HCT116 (cell line): ENCODE data around the gene PCK2. TPM values are rescaled to one million over a fixed set of nuclear protein-coding genes. Genes with fewer than 3 reads are reported as not detected.

ENCODE experiments used
- ATAC-seq: fragments of 200-7000 bp; cut with Tn5 transposase; 2 replicates; pipeline ENCODE4 v1.9.1; 2020; ENCODE audit warnings: mild to moderate bottlenecking, moderate library complexity
- BruUV-seq: library from RNA; stranded (reverse); fragments of 400-500 nt; replicated peaks from 2 replicates; lab custom pipeline; 2021; lab: Mats Ljungman, UMichigan
- CTCF ChIA-PET: fragments of 300-600 bp; sonication (Branson Sonifier 250); formaldehyde crosslinking; loops from one replicate; lab custom pipeline; 2021; ENCODE audit warnings: antibody characterized with exemption; lab: Charles Lee
- POLR2A ChIA-PET: fragments of 300-600, 350-600 bp; sonication (Branson Sonifier 250); formaldehyde crosslinking; loops from one replicate; lab custom pipeline; 2021; ENCODE audit warnings: antibody characterized with exemption; lab: Charles Lee
- RAD21 ChIA-PET, 2 experiments: fragments of 300-600 bp; sonication (Branson Sonifier 250); formaldehyde crosslinking; loops; one replicate each; lab custom pipeline; 2023; ENCODE audit warnings: low total read pairs in 2 of 2; ENCODE audit not compliant: uncharacterized antibody in 2 of 2, unreplicated experiment in 2 of 2, low non-redundant PET in 1 of 2; lab: Charles Lee
- DNase-seq: peaks from one replicate; pipeline ENCODE4 v3.0.0-alpha.2; 2010; ENCODE audit warnings: low read depth, low spot score
- H2AFZ ChIP-seq: fragments of 200-600 bp; shearing (Covaris generic), sonication (generic); 2 replicates; pipeline ENCODE4 v1.6.1; 2017; ENCODE audit warnings: low read depth, mixed run types, mixed read lengths, antibody characterized with exemption, low read length; ENCODE audit not compliant: poor library complexity, severe bottlenecking
- H3K27ac ChIP-seq: 2 replicates; pipeline ENCODE4 v1.5.1; 2012; ENCODE audit warnings: low read depth, low read length
- H3K27me3 ChIP-seq: fragments of 200-600 bp; sonication (generic); 2 replicates; pipeline ENCODE4 v1.6.1; 2016; ENCODE audit warnings: mixed run types, low read length, mixed read lengths; ENCODE audit not compliant: insufficient read depth
- H3K36me3 ChIP-seq, 2 experiments: fragments of 200-500 bp in 1 of 2; fragments of 200-600 bp in 1 of 2; sonication (Bioruptor generic) in 1 of 2; sonication (generic) in 1 of 2; 2 replicates each; pipeline versions ENCODE4 v1.5.1 to v1.6.1; 2014 to 2016; ENCODE audit warnings: low read length in 2 of 2, inconsistent platforms in 1 of 2, mixed read lengths in 1 of 2, mixed run types in 1 of 2; ENCODE audit not compliant: insufficient read depth in 2 of 2, control insufficient read depth in 1 of 2
- H3K4me1 ChIP-seq, 2 experiments: fragments of 200-600 bp in 1 of 2; sonication (generic) in 1 of 2; 2 replicates each; pipeline versions ENCODE4 v1.5.1 to v1.6.1; 2012 to 2017; ENCODE audit warnings: low read length in 2 of 2, inconsistent platforms in 1 of 2, mild to moderate bottlenecking in 1 of 2, mixed read lengths in 1 of 2, mixed run types in 1 of 2, moderate library complexity in 1 of 2; ENCODE audit not compliant: insufficient read depth in 2 of 2, control insufficient read depth in 1 of 2
- H3K4me2 ChIP-seq: fragments of 200-600 bp; sonication (generic); 2 replicates; pipeline ENCODE4 v1.6.1; 2017; ENCODE audit warnings: mixed run types, low read length, mixed read lengths
- H3K4me3 ChIP-seq, 2 experiments: fragments of 200-600 bp in 1 of 2; sonication (generic) in 1 of 2; replicated peaks in 1 of 2; 2 replicates each; pipeline ENCODE4 v1.5.1; 2011 to 2016; ENCODE audit warnings: low read length in 2 of 2, control low read depth in 1 of 2, low read depth in 1 of 2, mild to moderate bottlenecking in 1 of 2, mixed read lengths in 1 of 2, mixed run types in 1 of 2
- H3K79me2 ChIP-seq: fragments of 200-600 bp; sonication (generic); 2 replicates; pipeline ENCODE4 v1.6.1; 2017; ENCODE audit warnings: mild to moderate bottlenecking, mixed run types, low read length, moderate library complexity, mixed read lengths; ENCODE audit not compliant: insufficient read depth
- H3K9ac ChIP-seq: fragments of 200-600 bp; sonication (generic); 2 replicates; pipeline ENCODE4 v1.6.1; 2016; ENCODE audit warnings: low read length, mixed read lengths
- H3K9me2 ChIP-seq: fragments of 200-600 bp; sonication (generic), shearing (Covaris generic); 2 replicates; pipeline ENCODE4 v1.6.1; 2017; ENCODE audit warnings: mixed run types, mild to moderate bottlenecking, moderate library complexity; ENCODE audit not compliant: insufficient read depth
- H3K9me3 ChIP-seq, 2 experiments: fragments of 200-500 bp in 1 of 2; fragments of 200-600 bp in 1 of 2; sonication (Bioruptor generic) in 1 of 2; sonication (generic) in 1 of 2; 2 replicates each; pipeline ENCODE4 v1.6.1; 2014 to 2017; ENCODE audit warnings: low read length in 2 of 2, mixed read lengths in 2 of 2, inconsistent platforms in 1 of 2, low read depth in 1 of 2, mild to moderate bottlenecking in 1 of 2, mixed run types in 1 of 2, moderate library complexity in 1 of 2; ENCODE audit not compliant: control insufficient read depth in 1 of 2, insufficient read depth in 1 of 2
- H4K20me1 ChIP-seq: fragments of 200-600 bp; sonication (generic), shearing (Covaris generic); 2 replicates; pipeline ENCODE4 v1.6.1; 2017; ENCODE audit warnings: mixed run types, mild to moderate bottlenecking, moderate library complexity; ENCODE audit not compliant: insufficient read depth
- EGR1 ChIP-seq: IDR thresholded peaks from 2 replicates; pipeline ENCODE4 v1.6.1; 2012; ENCODE audit warnings: low read depth
- ELF1 ChIP-seq: IDR thresholded peaks from 2 replicates; pipeline ENCODE4 v1.6.1; 2012; ENCODE audit warnings: low read depth, borderline replicate concordance
- JUND ChIP-seq: IDR thresholded peaks from 2 replicates; pipeline ENCODE4 v1.6.1; 2012
- POLR2A ChIP-seq: IDR thresholded peaks from 2 replicates; pipeline ENCODE4 v1.7.0; 2011; ENCODE audit warnings: borderline replicate concordance; ENCODE audit not compliant: insufficient read depth, insufficient read length; ENCODE audit errors: extremely low read depth
- POLR2AphosphoS5 ChIP-seq: IDR thresholded peaks from 2 replicates; pipeline ENCODE4 v1.6.1; 2011; ENCODE audit warnings: mild to moderate bottlenecking, low read depth, low read length, moderate library complexity
- SIN3A ChIP-seq: IDR thresholded peaks from 2 replicates; pipeline ENCODE4 v1.6.1; 2012; ENCODE audit warnings: low read depth
- SP1 ChIP-seq: IDR thresholded peaks from 2 replicates; pipeline ENCODE4 v1.6.1; 2012; ENCODE audit warnings: low read depth
- SRF ChIP-seq: IDR thresholded peaks from 2 replicates; pipeline ENCODE4 v1.6.1; 2012; ENCODE audit warnings: low read depth
- YY1 ChIP-seq: IDR thresholded peaks from 2 replicates; pipeline ENCODE4 v1.6.1; 2011; ENCODE audit warnings: low read length, low read depth, moderate library complexity, mild to moderate bottlenecking; ENCODE audit not compliant: insufficient replicate concordance; ENCODE audit errors: extremely low read depth
- ZFX ChIP-seq: fragments of 450-650 bp; IDR thresholded peaks from 2 replicates; pipeline ENCODE4 v1.6.1; 2017
- intact Hi-C: fragments of 100-400 bp; cut with micrococcal nuclease; formaldehyde crosslinking; loops from 2 replicates; pipeline ENCODE4 v1.10.0; 2022
- total RNA-seq: library from RNA; stranded (reverse); gene quantifications from one replicate; pipeline ENCODE4 v1.2.1, GENCODE V29; 2021; ENCODE audit not compliant: unreplicated experiment
- TF ChIP-seq, protein P1 (sequence below), 3 experiments: fragments of 200-600 bp in 1 of 3; sonication (generic) in 1 of 3; IDR thresholded peaks in 2 of 3; conservative IDR thresholded peaks in 1 of 3; 2 replicates each; pipeline ENCODE4 v1.5.1; 2012 to 2017; ENCODE audit warnings: low read depth in 2 of 3, low read length in 2 of 3, antibody characterized with exemption in 1 of 3, borderline replicate concordance in 1 of 3, control low read depth in 1 of 3, mild to moderate bottlenecking in 1 of 3, mixed read lengths in 1 of 3, mixed run types in 1 of 3, moderate library complexity in 1 of 3; ENCODE audit not compliant: insufficient read depth in 1 of 3

PCK2 gene
- total RNA-seq, 1 experiment from 2014 or later, result 94.1 TPM

DNA sequence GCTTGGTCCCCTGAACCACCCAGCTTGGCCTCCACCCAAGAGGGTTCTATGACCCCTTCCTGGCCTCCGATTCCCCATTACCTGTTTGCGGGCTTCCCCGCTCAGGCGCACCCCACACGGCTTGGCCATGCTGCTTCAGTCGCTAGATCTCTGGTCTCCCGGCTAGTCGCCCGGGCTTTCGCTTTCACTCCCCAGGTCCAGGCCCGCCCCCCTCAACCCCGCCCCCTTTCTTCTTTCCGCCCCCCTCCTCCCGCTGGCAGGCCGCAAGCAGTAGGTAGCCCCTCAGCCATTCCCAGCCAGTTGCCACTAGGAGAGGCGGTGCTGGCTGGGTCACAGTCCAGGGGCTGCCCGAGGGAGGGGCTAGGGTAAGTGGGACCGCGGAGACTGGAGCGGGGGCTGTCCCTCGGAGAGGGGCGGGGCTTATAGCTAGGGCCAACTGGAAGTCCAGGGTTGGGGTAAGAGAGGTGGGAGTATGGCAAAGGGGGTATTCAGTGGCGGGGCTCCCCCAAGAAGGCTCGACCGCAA, 52.4 kb downstream of the PCK2 start, which contains the start of gene PSME2:
Gene PSME2 (minus strand): TSS at position 158 of the 525 bp plus-strand sequence. CDS start 29 bp downstream, at position 129.
- Histone ChIP-seq H3K9me2 (no peaks in the 10 kb centered on the region), H3K4me2 (peak within 1 kb of the TSS; percentile 92), H3K4me3 (peak within 1 kb of the TSS; percentile 97 to 99), H4K20me1 (no peaks in the 10 kb centered on the region), H3K27ac (peak within 1 kb of the TSS; percentile 95), H3K9ac (peak within 1 kb of the TSS; percentile 86), H2AFZ (no peak within 1 kb of the TSS), H3K27me3 (no peaks in the 10 kb centered on the region), H3K79me2 (peaks cover 54% of the 10 kb centered on the region), H3K9me3 (no peaks in the 10 kb centered on the region), H3K4me1 (peaks cover 19 to 27% of the 10 kb centered on the region in 2 experiments), H3K36me3 (peaks cover 29 to 32% of the 10 kb centered on the region in 2 experiments; a peak in 3 of 4 replicates)
- RAD21 ChIA-PET, result interaction anchor here (0.6 to 1.2 kb wide), 3 partner anchors 11 to 37 kb away, joined by 3 to 4 read pairs (median 4); partner anchors contain the start of genes IRF9 (in 1 of the 2) and PSME1 (in 1 of the 2)
- CTCF ChIA-PET, result interaction anchor here (0.6 to 3.9 kb wide), 13 partner anchors 9 to 285 kb away, joined by 3 to 19 read pairs (median 3); partner anchors contain the start of genes CIDEB, DCAF11, IRF9 and NRL
- peak; percentile 83 for ATAC-seq
- peak; percentile 94 for DNase-seq
- intact Hi-C loops, result loop anchor here (1.0 kb wide), 1 partner anchor 32 kb away; the partner anchor contains the start of genes DCAF11 and NRL
- POLR2A ChIA-PET, result interaction anchor here (0.7 to 2.3 kb wide), 14 partner anchors 9 to 285 kb away, joined by 3 to 24 read pairs (median 4); partner anchors contain the start of genes DCAF11, IPO4, IRF9 and NRL
- TF ChIP-seq, protein P1, sequence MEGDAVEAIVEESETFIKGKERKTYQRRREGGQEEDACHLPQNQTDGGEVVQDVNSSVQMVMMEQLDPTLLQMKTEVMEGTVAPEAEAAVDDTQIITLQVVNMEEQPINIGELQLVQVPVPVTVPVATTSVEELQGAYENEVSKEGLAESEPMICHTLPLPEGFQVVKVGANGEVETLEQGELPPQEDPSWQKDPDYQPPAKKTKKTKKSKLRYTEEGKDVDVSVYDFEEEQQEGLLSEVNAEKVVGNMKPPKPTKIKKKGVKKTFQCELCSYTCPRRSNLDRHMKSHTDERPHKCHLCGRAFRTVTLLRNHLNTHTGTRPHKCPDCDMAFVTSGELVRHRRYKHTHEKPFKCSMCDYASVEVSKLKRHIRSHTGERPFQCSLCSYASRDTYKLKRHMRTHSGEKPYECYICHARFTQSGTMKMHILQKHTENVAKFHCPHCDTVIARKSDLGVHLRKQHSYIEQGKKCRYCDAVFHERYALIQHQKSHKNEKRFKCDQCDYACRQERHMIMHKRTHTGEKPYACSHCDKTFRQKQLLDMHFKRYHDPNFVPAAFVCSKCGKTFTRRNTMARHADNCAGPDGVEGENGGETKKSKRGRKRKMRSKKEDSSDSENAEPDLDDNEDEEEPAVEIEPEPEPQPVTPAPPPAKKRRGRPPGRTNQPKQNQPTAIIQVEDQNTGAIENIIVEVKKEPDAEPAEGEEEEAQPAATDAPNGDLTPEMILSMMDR (IDR thresholded peaks at IDR 0.05 in 2 of 3, conservative IDR thresholded peaks at IDR 0.05 in 1 of 3; ENCODE audit: borderline replicate concordance in 1 of 3, insufficient read depth in 1 of 3, low read depth in 2 of 3, low read length in 2 of 3), result no peak
- peak; percentile 42 for TF ChIP-seq YY1
- TF ChIP-seq ZFX, result no peak
- no peak for TF ChIP-seq JUND
- TF ChIP-seq SRF, result no peak
- TF ChIP-seq SIN3A, result no peak
- peak; percentile 71; the same call in 1 of the 2 replicates for TF ChIP-seq POLR2AphosphoS5
- TF ChIP-seq ELF1, result no peak
- no peak for TF ChIP-seq EGR1
- peak; percentile 48 for TF ChIP-seq POLR2A
- TF ChIP-seq SP1, result no peak
- BruUV-seq, result no TSS peak
